H1 (cell line): ENCODE results near the gene COQ5. TPM values are rescaled to one million over a fixed set of nuclear protein-coding genes. Genes with fewer than 3 reads are reported as not detected.

Experiments used
- CTCF ChIA-PET: fragments of 300-600 bp; sonication (Branson Sonifier 250); formaldehyde crosslinking; loops from one replicate; lab custom pipeline; 2021; ENCODE audit not compliant: partially characterized antibody; lab: Charles Lee
- POLR2A ChIA-PET: fragments of 300-600 bp; sonication (Branson Sonifier 250); formaldehyde crosslinking; loops from one replicate; lab custom pipeline; 2021; ENCODE audit warnings: inconsistent platforms; ENCODE audit not compliant: partially characterized antibody; lab: Charles Lee
- DNase-seq, 2 experiments: peaks; one replicate each; pipeline versions ENCODE4 v3.0.0 to v3.0.0-alpha.2; 2010 to 2022; ENCODE audit warnings: low spot score in 2 of 2, low read depth in 1 of 2, mixed read lengths in 1 of 2
- FAIRE-seq: peaks from 2 replicates; lab custom pipeline; 2011; peaks lifted over from hg19 to GRCh38; lab: Jason Lieb, UNC
- H2AFZ ChIP-seq: 2 replicates; pipeline ENCODE4 v1.8.1; 2012; ENCODE audit warnings: low read length, inconsistent platforms
- H2AK5ac ChIP-seq: 2 replicates; pipeline ENCODE4 v1.6.1; 2013; ENCODE audit warnings: low read depth, low read length
- H2BK120ac ChIP-seq: replicated peaks from 2 replicates; pipeline ENCODE3; 2013; ENCODE audit warnings: low read depth, low read length, inconsistent platforms
- H2BK12ac ChIP-seq: 2 replicates; pipeline ENCODE4 v1.6.1; 2013; ENCODE audit warnings: low read depth, low read length
- H2BK15ac ChIP-seq: 2 replicates; pipeline ENCODE4 v1.6.1; 2013; ENCODE audit warnings: low read length
- H2BK20ac ChIP-seq: 2 replicates; pipeline ENCODE4 v1.6.1; 2013; ENCODE audit warnings: low read length
- H2BK5ac ChIP-seq: 2 replicates; pipeline ENCODE4 v1.6.1; 2013; ENCODE audit warnings: low read depth, low read length
- H3K14ac ChIP-seq: 2 replicates; pipeline ENCODE4 v1.6.1; 2013; ENCODE audit warnings: inconsistent platforms; ENCODE audit not compliant: insufficient read length
- H3K18ac ChIP-seq: 2 replicates; pipeline ENCODE4 v1.6.1; 2013; ENCODE audit warnings: low read length; ENCODE audit errors: extremely low read depth
- H3K23ac ChIP-seq: 2 replicates; pipeline ENCODE4 v1.6.1; 2013; ENCODE audit warnings: inconsistent platforms; ENCODE audit not compliant: insufficient read length
- H3K23me2 ChIP-seq: 2 replicates; pipeline ENCODE4 v1.6.1; 2013; ENCODE audit warnings: low read depth, low read length
- H3K27ac ChIP-seq: 2 replicates; pipeline ENCODE4 v1.6.1; 2011; ENCODE audit warnings: low read depth, low read length, inconsistent platforms
- H3K27me3 ChIP-seq, 4 experiments: replicated peaks in 1 of 4; 1 replicate in 1 of 4; 2 replicates in 3 of 4; pipeline versions ENCODE4 v1.6.1 to v1.8.1; 2011 to 2013; ENCODE audit warnings: low read length in 3 of 4, mild to moderate bottlenecking in 3 of 4, inconsistent platforms in 2 of 4, mixed read lengths in 2 of 4, moderate library complexity in 1 of 4; ENCODE audit not compliant: control insufficient read depth in 3 of 4, insufficient read depth in 3 of 4; ENCODE audit errors: extremely low read depth in 1 of 4
- H3K36me3 ChIP-seq, 4 experiments: 2 replicates each; pipeline versions ENCODE4 v1.6.1 to v1.8.1; 2011 to 2013; ENCODE audit warnings: mild to moderate bottlenecking in 4 of 4, low read length in 3 of 4, moderate library complexity in 2 of 4, control low read depth in 1 of 4, inconsistent platforms in 1 of 4; ENCODE audit not compliant: insufficient read depth in 4 of 4, control insufficient read depth in 2 of 4
- H3K4ac ChIP-seq: replicated peaks from 2 replicates; pipeline ENCODE3; 2013; ENCODE audit warnings: low read length, low read depth, mixed read lengths, inconsistent platforms; ENCODE audit not compliant: insufficient read length
- H3K4me1 ChIP-seq, 4 experiments: replicated peaks in 1 of 4; 1 replicate in 1 of 4; 2 replicates in 3 of 4; pipeline versions ENCODE4 v1.6.1 to v1.8.1; 2011 to 2013; ENCODE audit warnings: low read length in 3 of 4, inconsistent platforms in 2 of 4, mixed read lengths in 1 of 4; ENCODE audit not compliant: insufficient read depth in 4 of 4, control insufficient read depth in 3 of 4
- H3K4me2 ChIP-seq, 2 experiments: 2 replicates each; pipeline versions ENCODE4 v1.6.1 to v1.8.1; 2011 to 2013; ENCODE audit warnings: low read depth in 2 of 2, low read length in 2 of 2, control low read depth in 1 of 2, inconsistent platforms in 1 of 2, mild to moderate bottlenecking in 1 of 2; ENCODE audit not compliant: insufficient read depth in 1 of 2
- H3K4me3 ChIP-seq, 4 experiments: fragments of 200-600, 300-600 bp in 1 of 4; sonication (generic), shearing (Covaris generic), sonication (Bioruptor Twin) in 1 of 4; 2 replicates each; pipeline versions ENCODE4 v1.5.1 to v1.8.1; 2011 to 2016; ENCODE audit warnings: low read length in 4 of 4, low read depth in 3 of 4, control low read depth in 2 of 4, inconsistent platforms in 2 of 4, mild to moderate bottlenecking in 2 of 4, mixed read lengths in 1 of 4, moderate library complexity in 1 of 4; ENCODE audit not compliant: insufficient read depth in 2 of 4; ENCODE audit errors: extremely low read depth in 1 of 4
- H3K56ac ChIP-seq: replicated peaks from 2 replicates; pipeline ENCODE3; 2013; ENCODE audit warnings: low read depth, mild to moderate bottlenecking, mixed read lengths, low read length, inconsistent platforms; ENCODE audit not compliant: insufficient read length
- H3K79me1 ChIP-seq: 2 replicates; pipeline ENCODE4 v1.6.1; 2013; ENCODE audit warnings: low read depth, low read length, control low read depth
- H3K79me2 ChIP-seq, 2 experiments: 2 replicates each; pipeline versions ENCODE4 v1.6.1 to v1.8.1; 2012 to 2013; ENCODE audit warnings: low read length in 2 of 2, mild to moderate bottlenecking in 2 of 2, inconsistent platforms in 1 of 2; ENCODE audit not compliant: insufficient read depth in 2 of 2, control insufficient read depth in 1 of 2
- H3K9ac ChIP-seq, 4 experiments: replicated peaks in 1 of 4; 1 replicate in 1 of 4; 2 replicates in 3 of 4; pipeline versions ENCODE4 v1.6.1 to v1.8.1; 2011 to 2013; ENCODE audit warnings: low read depth in 3 of 4, low read length in 3 of 4, control low read depth in 2 of 4, mild to moderate bottlenecking in 2 of 4, moderate library complexity in 2 of 4, inconsistent platforms in 1 of 4; ENCODE audit errors: extremely low read depth in 1 of 4
- H3K9me3 ChIP-seq, 2 experiments: 2 replicates each; pipeline versions ENCODE4 v1.6.1 to v1.8.1; 2012 to 2013; ENCODE audit warnings: mild to moderate bottlenecking in 2 of 2, moderate library complexity in 2 of 2, control low read depth in 1 of 2, inconsistent platforms in 1 of 2, low read depth in 1 of 2, low read length in 1 of 2, mixed read lengths in 1 of 2; ENCODE audit not compliant: insufficient read depth in 2 of 2
- H4K20me1 ChIP-seq, 2 experiments: replicated peaks in 1 of 2; 2 replicates each; pipeline versions ENCODE3 to v1.8.1; 2011 to 2013; ENCODE audit warnings: inconsistent platforms in 2 of 2, low read length in 2 of 2, mild to moderate bottlenecking in 1 of 2; ENCODE audit not compliant: insufficient read depth in 2 of 2, control insufficient read depth in 1 of 2
- H4K5ac ChIP-seq: 2 replicates; pipeline ENCODE4 v1.6.1; 2013; ENCODE audit warnings: low read length, low read depth, mixed read lengths, inconsistent platforms; ENCODE audit not compliant: insufficient read length
- H4K8ac ChIP-seq: 2 replicates; pipeline ENCODE4 v1.8.0; 2013; ENCODE audit warnings: mild to moderate bottlenecking, moderate library complexity, low read length, inconsistent platforms; ENCODE audit not compliant: insufficient read depth; ENCODE audit errors: extremely low read depth
- H4K91ac ChIP-seq: replicated peaks from 2 replicates; pipeline ENCODE3; 2013; ENCODE audit warnings: low read length, mixed read lengths, inconsistent platforms; ENCODE audit not compliant: insufficient read length
- ASH2L ChIP-seq: fragments of 200-600, 300-600 bp; sonication (generic); IDR thresholded peaks from one replicate; pipeline ENCODE4 v1.7.1; 2017; ENCODE audit warnings: low read length
- BRCA1 ChIP-seq: IDR thresholded peaks from 2 replicates; pipeline ENCODE4 v1.6.1; 2012; ENCODE audit warnings: low read depth, low read length, improper control_type of control experiment
- CHD2 ChIP-seq: IDR thresholded peaks from 2 replicates; pipeline ENCODE4 v1.6.1; 2012; ENCODE audit warnings: low read length, improper control_type of control experiment
- KDM4A ChIP-seq: IDR thresholded peaks from one replicate; pipeline ENCODE4 v1.7.1; 2012; ENCODE audit warnings: low read depth, mild to moderate bottlenecking, moderate library complexity, low read length, inconsistent platforms; ENCODE audit not compliant: severe bottlenecking
- POLR2A ChIP-seq, 2 experiments: IDR thresholded peaks; 1 replicate in 1 of 2; 2 replicates in 1 of 2; pipeline ENCODE4 v1.6.1; 2011; ENCODE audit warnings: low read depth in 2 of 2, low read length in 2 of 2, mild to moderate bottlenecking in 2 of 2; ENCODE audit errors: control extremely low read depth in 1 of 2
- TAF7 ChIP-seq: optimal IDR thresholded peaks from 2 replicates; pipeline ENCODE3; 2011; ENCODE audit warnings: low read depth, mild to moderate bottlenecking, inconsistent platforms, low read length, moderate library complexity, borderline replicate concordance
- WGBS, 2 experiments: shearing (Covaris generic) in 1 of 2; methylation state at CpG; one replicate each; pipeline versions ENCODE4 v1.1.6 to v1.1.7; 2013 to 2015; ENCODE audit warnings: low lambda C conversion rate in 2 of 2, mixed read lengths in 2 of 2, inconsistent platforms in 1 of 2, low coverage in 1 of 2, missing lambda C conversion rate in 1 of 2; ENCODE audit not compliant: insufficient replicate concordance in 2 of 2, insufficient coverage in 1 of 2, insufficient read length in 1 of 2; ENCODE audit errors: extremely low coverage in 1 of 2, missing lambda C conversion rate in 1 of 2; 5-methylcytosine and 5-hydroxymethylcytosine counted together
- polyA plus RNA-seq, 7 experiments: library from polyadenylated mRNA; depleted of rRNA in 3 of 7; stranded (reverse) in 5 of 7; unstranded in 2 of 7; fragments of >200 nt in 5 of 7; fragments of 200-250 nt in 2 of 7; gene quantifications; 1 replicate in 5 of 7; 2 replicates in 1 of 7; 4 replicates in 1 of 7; pipeline versions ENCODE4 v1.2.1 to v1.2.3, GENCODE V29; 2011 to 2013; ENCODE audit warnings: missing spikeins in 2 of 7, mixed read lengths in 2 of 7
- total RNA-seq: library from RNA; stranded (reverse); fragmentation: NEBNext Ultra II Directional; extraction: Animal tissue kit (Norgen Biotek cat#: 25700); gene quantifications from 2 replicates; pipeline ENCODE4 v1.2.1, GENCODE V29; 2021
- TF ChIP-seq, protein P1 (sequence below), 3 experiments: IDR thresholded peaks; 1 replicate in 2 of 3; 2 replicates in 1 of 3; pipeline versions ENCODE4 v1.5.1 to v1.6.1; 2011; ENCODE audit warnings: low read length in 3 of 3, mild to moderate bottlenecking in 3 of 3, inconsistent platforms in 2 of 3, low read depth in 1 of 3, moderate library complexity in 1 of 3; ENCODE audit not compliant: insufficient read depth in 1 of 3; ENCODE audit errors: control extremely low read depth in 1 of 3

COQ5 gene
- total and polyA plus RNA-seq, 2 of the 8 experiments (the other 6 are each of a cell fraction or from before 2014, with no cell fraction given): 35.1 to 35.8 TPM

GRCh38 chr12:120534703-120535655 lies 6.0 kb upstream of the COQ5 start:
- Histone ChIP-seq H2BK120ac (no peak overlapping the region), H3K4me1 (peaks cover 3 to 10% (median 6%) of the 10 kb centered on the region in 4 experiments; a peak in 5 of 7 replicates), H4K8ac (peak overlapping the region; percentile 96), H3K23ac (no peak overlapping the region), H3K14ac (no peak overlapping the region), H2BK12ac (no peak overlapping the region), H2AK5ac (no peak overlapping the region), H4K5ac (peak overlapping the region; percentile 21), H3K9me3 (no peaks in the 10 kb centered on the region; a peak in 1 of 4 replicates), H3K4me2 (peak overlapping the region; percentile 73 to 91), H3K36me3 (peaks cover 0 to 14% (median 2%) of the 10 kb centered on the region in 4 experiments; a peak in 1 of 8 replicates), H2BK15ac (no peak overlapping the region), H2BK20ac (no peak overlapping the region), H3K79me1 (peaks cover 4% of the 10 kb centered on the region; the same call in 1 of the 2 replicates), H4K20me1 (peaks cover 12 to 19% of the 10 kb centered on the region in 2 experiments), H4K91ac (no peak overlapping the region), H3K4ac (no peak overlapping the region), H3K27me3 (no peaks in the 10 kb centered on the region), H3K9ac (peak overlapping the region; percentile 73 to 93 (median 88)), H3K4me3 (peak overlapping the region; percentile 86 to 99 (median 93)), H3K27ac (peak overlapping the region; percentile 66; the same call in 1 of the 2 replicates), H3K79me2 (peaks cover 22 to 54% of the 10 kb centered on the region in 2 experiments), H2AFZ (no peak overlapping the region; the same call in 1 of the 2 replicates), H3K23me2 (peaks cover 3% of the 10 kb centered on the region; the same call in 1 of the 2 replicates), H3K18ac (no peak overlapping the region), H3K56ac (peak overlapping the region; percentile 56), H2BK5ac (0 out of 2 replicates have a peak overlapping the region, but pooled peaks have one; percentile 20)
- 6% methylated on average over 39 of the region's 52 CpGs; no CpG with 5 or more reads in 1 of the 2 experiments for WGBS, 2 experiments
- FAIRE-seq (no peak), DNase-seq (peak in 1 of 2 experiments; percentile 78)
- POLR2A ChIA-PET: interaction anchor here (0.6 to 7.2 kb wide), 12 partner anchors 12 to 160 kb away, joined by 3 to 78 read pairs (median 4); partner anchors contain the start of genes DYNLL1 and POP5
- CTCF ChIA-PET: interaction anchor here (1.2 to 1.4 kb wide), 2 partner anchors 48 to 475 kb away, joined by 3 to 4 read pairs; no protein-coding TSS in a partner anchor
- TF ChIP-seq, protein P1, sequence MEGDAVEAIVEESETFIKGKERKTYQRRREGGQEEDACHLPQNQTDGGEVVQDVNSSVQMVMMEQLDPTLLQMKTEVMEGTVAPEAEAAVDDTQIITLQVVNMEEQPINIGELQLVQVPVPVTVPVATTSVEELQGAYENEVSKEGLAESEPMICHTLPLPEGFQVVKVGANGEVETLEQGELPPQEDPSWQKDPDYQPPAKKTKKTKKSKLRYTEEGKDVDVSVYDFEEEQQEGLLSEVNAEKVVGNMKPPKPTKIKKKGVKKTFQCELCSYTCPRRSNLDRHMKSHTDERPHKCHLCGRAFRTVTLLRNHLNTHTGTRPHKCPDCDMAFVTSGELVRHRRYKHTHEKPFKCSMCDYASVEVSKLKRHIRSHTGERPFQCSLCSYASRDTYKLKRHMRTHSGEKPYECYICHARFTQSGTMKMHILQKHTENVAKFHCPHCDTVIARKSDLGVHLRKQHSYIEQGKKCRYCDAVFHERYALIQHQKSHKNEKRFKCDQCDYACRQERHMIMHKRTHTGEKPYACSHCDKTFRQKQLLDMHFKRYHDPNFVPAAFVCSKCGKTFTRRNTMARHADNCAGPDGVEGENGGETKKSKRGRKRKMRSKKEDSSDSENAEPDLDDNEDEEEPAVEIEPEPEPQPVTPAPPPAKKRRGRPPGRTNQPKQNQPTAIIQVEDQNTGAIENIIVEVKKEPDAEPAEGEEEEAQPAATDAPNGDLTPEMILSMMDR (IDR thresholded peaks at IDR 0.05; ENCODE audit: control extremely low read depth in 1 of 3, insufficient read depth in 1 of 3, low read depth in 1 of 3, low read length in 3 of 3): peak in 2 of 3 experiments; percentile 9 to 26; a peak in 3 of 4 replicates
- TF ChIP-seq POLR2A (IDR thresholded peaks at IDR 0.05; ENCODE audit: control extremely low read depth in 1 of 2, low read depth in 2 of 2, low read length in 2 of 2): peak in 1 of 2 experiments; percentile 42; a peak in 1 of 3 replicates
- TF ChIP-seq TAF7: peak; percentile 50
- TF ChIP-seq BRCA1: no peak
- TF ChIP-seq ASH2L: peak; percentile 72
- peak; percentile 34 for TF ChIP-seq KDM4A
- no peak for TF ChIP-seq CHD2
